CD4-positive, alpha-beta T cell (primary cell): ENCODE results near the gene ACE2. TPM values are rescaled to one million over a fixed set of nuclear protein-coding genes. Genes with fewer than 3 reads are reported as not detected.

Experiments
- ATAC-seq: fragments of 200-7000 bp; cut with Tn5 transposase; one replicate; pipeline ENCODE4 v1.10.0; 2022; ENCODE audit warnings: mild to moderate bottlenecking; ENCODE audit not compliant: poor library complexity
- CTCF ChIA-PET: fragments of 350-600 bp; sonication (Branson Sonifier 250); formaldehyde crosslinking; loops from one replicate; lab custom pipeline; 2021; ENCODE audit warnings: antibody characterized with exemption, inconsistent platforms; lab: Charles Lee
- POLR2A ChIA-PET: fragments of 350-600 bp; sonication (Branson Sonifier 250); formaldehyde crosslinking; loops from one replicate; lab custom pipeline; 2021; ENCODE audit warnings: antibody characterized with exemption, inconsistent platforms; lab: Charles Lee
- DNase-seq, 14 experiments: peaks; one replicate each; pipeline ENCODE4 v3.0.0-alpha.2; 2013 to 2020; ENCODE audit warnings: mixed read lengths in 2 of 14
- H3K27ac ChIP-seq, 2 donors: one replicate each; pipeline versions ENCODE4 v1.5.1 to v1.7.0; 2013; ENCODE audit warnings: low read length in 2 of 2, low read depth in 1 of 2, mild to moderate bottlenecking in 1 of 2
- H3K27me3 ChIP-seq, 2 experiments: 1 replicate in 1 of 2; 2 replicates in 1 of 2; pipeline versions ENCODE4 v1.6.1 to v1.7.0; 2013; ENCODE audit warnings: low read length in 2 of 2, control low read depth in 1 of 2, mild to moderate bottlenecking in 1 of 2, moderate library complexity in 1 of 2; ENCODE audit not compliant: insufficient read depth in 2 of 2, control insufficient read depth in 1 of 2
- H3K36me3 ChIP-seq: one replicate; pipeline ENCODE4 v1.6.1; 2013; ENCODE audit warnings: low read length, control low read depth; ENCODE audit not compliant: insufficient read depth
- H3K4me1 ChIP-seq: one replicate; pipeline ENCODE4 v1.6.1; 2013; ENCODE audit warnings: low read length, control low read depth; ENCODE audit not compliant: insufficient read depth
- H3K4me3 ChIP-seq: one replicate; pipeline ENCODE4 v1.5.1; 2013; ENCODE audit warnings: mild to moderate bottlenecking, low read length, moderate library complexity
- H3K9me3 ChIP-seq, 2 experiments: 1 replicate in 1 of 2; 2 replicates in 1 of 2; pipeline versions ENCODE4 v1.6.1 to v1.7.0; 2013; ENCODE audit warnings: low read length in 2 of 2, mild to moderate bottlenecking in 2 of 2, control low read depth in 1 of 2, moderate library complexity in 1 of 2; ENCODE audit not compliant: control insufficient read depth in 1 of 2, insufficient read depth in 1 of 2
- H3K27ac Mint-ChIP-seq: one replicate; pipeline ENCODE4 v1.8.0; 2020; ENCODE audit warnings: mixed read lengths
- H3K27me3 Mint-ChIP-seq: one replicate; pipeline ENCODE4 v1.8.0; 2021; ENCODE audit warnings: mixed read lengths
- H3K36me3 Mint-ChIP-seq: one replicate; pipeline ENCODE4 v1.8.0; 2021; ENCODE audit warnings: low read depth, mixed read lengths
- H3K4me1 Mint-ChIP-seq: one replicate; pipeline ENCODE4 v1.8.0; 2021; ENCODE audit warnings: low read depth, mixed read lengths
- H3K4me3 Mint-ChIP-seq: one replicate; pipeline ENCODE4 v1.8.0; 2020; ENCODE audit warnings: mild to moderate bottlenecking, mixed read lengths
- H3K9me3 Mint-ChIP-seq: one replicate; pipeline ENCODE4 v1.8.0; 2020; ENCODE audit warnings: mixed read lengths
- intact Hi-C, 2 experiments: fragments of 100-400 bp; cut with DNase I in 1 of 2; cut with micrococcal nuclease in 1 of 2; formaldehyde crosslinking; loops; one replicate each; pipeline versions ENCODE4 v1.15.1 to v1.9.0; 2023 to 2025; cut with DNase I, micrococcal nuclease
- total RNA-seq, 174 experiments: library from RNA in 2 of 174; stranded (reverse) in 2 of 174; gene quantifications; one replicate each; pipeline ENCODE4 v1.2.3 and lab custom pipeline; 2021 to 2026
- TF ChIP-seq, protein P1 (sequence below): fragments of 200-600 bp; IDR thresholded peaks from one replicate; pipeline ENCODE4 v1.8.0; 2022; ENCODE audit warnings: antibody characterized with exemption, mild to moderate bottlenecking

The ACE2 gene
- total RNA-seq, 2 experiments from 2014 or later: not detected

DNA sequence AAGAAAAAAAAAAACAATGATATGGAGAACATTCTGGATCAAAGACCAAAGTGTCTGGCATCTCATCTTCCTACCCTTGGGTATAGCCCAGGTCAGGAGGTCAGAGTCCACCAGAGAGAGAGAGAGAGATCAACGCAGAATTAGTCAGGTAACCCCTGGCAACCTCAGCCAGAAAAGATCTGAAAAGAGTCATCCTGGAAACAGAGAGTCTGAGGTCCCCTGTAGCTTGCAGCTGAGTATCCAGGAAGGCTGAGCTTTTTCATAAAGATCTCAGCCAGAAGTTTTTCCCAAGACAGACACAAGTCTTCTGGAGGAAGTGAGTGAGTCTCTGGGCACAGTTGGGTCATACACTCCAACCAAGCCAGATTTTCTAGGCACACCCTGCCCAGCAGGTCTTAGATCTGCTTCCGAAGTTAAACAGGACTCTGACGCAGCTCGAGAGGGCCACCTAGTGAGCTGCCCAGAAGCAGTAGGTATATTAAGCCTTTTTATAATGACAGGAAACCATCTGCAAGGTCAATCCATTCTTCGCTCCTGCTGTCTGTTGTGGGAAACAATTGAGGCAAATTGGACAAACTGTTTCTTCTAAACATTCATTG is 35.7 kb downstream of the ACE2 start:
- no peaks in the 10 kb centered on the region for H3K4me1 Mint-ChIP-seq
- no peaks in the 10 kb centered on the region for H3K9me3 ChIP-seq
- no peak overlapping the region for H3K27ac Mint-ChIP-seq
- TF ChIP-seq, protein P1, sequence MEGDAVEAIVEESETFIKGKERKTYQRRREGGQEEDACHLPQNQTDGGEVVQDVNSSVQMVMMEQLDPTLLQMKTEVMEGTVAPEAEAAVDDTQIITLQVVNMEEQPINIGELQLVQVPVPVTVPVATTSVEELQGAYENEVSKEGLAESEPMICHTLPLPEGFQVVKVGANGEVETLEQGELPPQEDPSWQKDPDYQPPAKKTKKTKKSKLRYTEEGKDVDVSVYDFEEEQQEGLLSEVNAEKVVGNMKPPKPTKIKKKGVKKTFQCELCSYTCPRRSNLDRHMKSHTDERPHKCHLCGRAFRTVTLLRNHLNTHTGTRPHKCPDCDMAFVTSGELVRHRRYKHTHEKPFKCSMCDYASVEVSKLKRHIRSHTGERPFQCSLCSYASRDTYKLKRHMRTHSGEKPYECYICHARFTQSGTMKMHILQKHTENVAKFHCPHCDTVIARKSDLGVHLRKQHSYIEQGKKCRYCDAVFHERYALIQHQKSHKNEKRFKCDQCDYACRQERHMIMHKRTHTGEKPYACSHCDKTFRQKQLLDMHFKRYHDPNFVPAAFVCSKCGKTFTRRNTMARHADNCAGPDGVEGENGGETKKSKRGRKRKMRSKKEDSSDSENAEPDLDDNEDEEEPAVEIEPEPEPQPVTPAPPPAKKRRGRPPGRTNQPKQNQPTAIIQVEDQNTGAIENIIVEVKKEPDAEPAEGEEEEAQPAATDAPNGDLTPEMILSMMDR: no peak
- H3K36me3 Mint-ChIP-seq: no peaks in the 10 kb centered on the region
- ATAC-seq: no peak
- peaks cover 23% of the 10 kb centered on the region for H3K27me3 Mint-ChIP-seq
- intact Hi-C loops: no loop called here
- CTCF ChIA-PET: no interaction called here
- no peak overlapping the region for H3K27ac ChIP-seq
- no peaks in the 10 kb centered on the region for H3K36me3 ChIP-seq
- POLR2A ChIA-PET: no interaction called here
- no peaks in the 10 kb centered on the region for H3K27me3 ChIP-seq
- H3K4me1 ChIP-seq: no peaks in the 10 kb centered on the region
- no peak overlapping the region for H3K4me3 Mint-ChIP-seq
- H3K9me3 Mint-ChIP-seq: no peaks in the 10 kb centered on the region
- H3K4me3 ChIP-seq: no peak overlapping the region
- peak in 6 of 14 experiments; percentile 0 to 26 (median 8) for DNase-seq

GRCh38 chrX:15563056-15563455 is 37.7 kb downstream of the ACE2 start:
- H3K4me1 ChIP-seq: no peaks in the 10 kb centered on the region
- no peaks in the 10 kb centered on the region for H3K9me3 ChIP-seq
- ChIA-PET POLR2A (no interaction called here), CTCF (no interaction called here)
- H3K4me1 Mint-ChIP-seq: no peaks in the 10 kb centered on the region
- ATAC-seq (no peak), DNase-seq (no peak)
- peaks cover 23% of the 10 kb centered on the region for H3K27me3 Mint-ChIP-seq
- peaks cover 0 to 3% of the 10 kb centered on the region in 2 experiments for H3K27me3 ChIP-seq
- intact Hi-C loops: no loop called here
- TF ChIP-seq, protein P1: no peak
- no peak overlapping the region for H3K27ac Mint-ChIP-seq
- no peak overlapping the region for H3K27ac ChIP-seq
- H3K4me3 ChIP-seq: no peak overlapping the region
- H3K4me3 Mint-ChIP-seq: no peak overlapping the region
- no peaks in the 10 kb centered on the region for H3K9me3 Mint-ChIP-seq
- H3K36me3 ChIP-seq: no peaks in the 10 kb centered on the region
- no peaks in the 10 kb centered on the region for H3K36me3 Mint-ChIP-seq

DNA sequence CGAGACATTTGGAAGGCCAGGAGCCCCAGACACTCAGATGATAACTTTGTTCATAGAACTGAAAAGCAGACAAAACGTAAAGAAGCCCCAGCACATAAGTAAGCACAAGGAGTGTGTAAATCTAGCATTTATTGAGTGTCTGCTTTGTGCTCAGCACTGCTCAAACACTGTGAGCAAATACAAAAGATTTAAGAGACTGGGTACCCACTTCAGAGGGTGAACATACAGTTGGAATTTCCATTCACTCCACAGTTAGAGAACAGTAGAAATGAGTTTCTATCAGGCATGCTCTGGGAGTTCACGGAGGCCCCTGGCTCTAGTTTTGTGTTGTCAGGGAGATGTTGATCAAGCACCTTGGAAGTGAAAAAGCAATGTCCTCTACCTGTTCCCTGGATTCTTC is 39.8 kb downstream of the ACE2 start:
- H3K4me1 ChIP-seq: no peaks in the 10 kb centered on the region
- no peaks in the 10 kb centered on the region for H3K36me3 Mint-ChIP-seq
- H3K27ac ChIP-seq: no peak overlapping the region
- POLR2A ChIA-PET: no interaction called here
- TF ChIP-seq, protein P1: no peak
- H3K9me3 ChIP-seq: no peaks in the 10 kb centered on the region
- no peak overlapping the region for H3K4me3 ChIP-seq
- H3K27me3 ChIP-seq: peaks cover 0 to 3% of the 10 kb centered on the region in 2 experiments
- intact Hi-C loops: no loop called here
- CTCF ChIA-PET: no interaction called here
- no peak overlapping the region for H3K4me3 Mint-ChIP-seq
- H3K9me3 Mint-ChIP-seq: no peaks in the 10 kb centered on the region
- ATAC-seq (no peak), DNase-seq (no peak)
- peaks cover 12% of the 10 kb centered on the region for H3K27me3 Mint-ChIP-seq
- no peaks in the 10 kb centered on the region for H3K4me1 Mint-ChIP-seq
- no peak overlapping the region for H3K27ac Mint-ChIP-seq
- H3K36me3 ChIP-seq: no peaks in the 10 kb centered on the region
